GM12878 (cell line): ENCODE results near the gene S100A14. TPM values are rescaled to one million over a fixed set of nuclear protein-coding genes. Genes with fewer than 3 reads are reported as not detected.

Experiments
- ATAC-seq: fragments of 200-7000 bp; cut with Tn5 transposase; 3 replicates; pipeline ENCODE4 v1.9.1; 2020; ENCODE audit warnings: mild to moderate bottlenecking, moderate library complexity
- Bru-seq: library from RNA; stranded (reverse); fragments of 400-500 nt; gene quantifications from one replicate; lab custom pipeline; 2021; lab: Mats Ljungman, UMichigan
- BruChase-seq, 2 experiments: library from RNA; stranded (reverse); fragments of 400-500 nt; gene quantifications; one replicate each; lab custom pipeline; 2021; lab: Mats Ljungman, UMichigan
- BruUV-seq: library from RNA; stranded (reverse); fragments of 400-500 nt; replicated peaks from 2 replicates; lab custom pipeline; 2021; lab: Mats Ljungman, UMichigan
- CTCF ChIA-PET: fragments of 300-600 bp; sonication (Branson Sonifier 250); formaldehyde crosslinking; extraction: SDS; loops from one replicate; lab custom pipeline; 2021; ENCODE audit warnings: inconsistent platforms; lab: Yijun Ruan, JAX
- POLR2A ChIA-PET: fragments of 350-600 bp; formaldehyde crosslinking; extraction: SDS; loops from one replicate; lab custom pipeline; 2021; ENCODE audit warnings: inconsistent platforms; lab: Charles Lee
- RAD21 ChIA-PET: fragments of 300-600 bp; sonication (Branson Sonifier 250); formaldehyde crosslinking; loops from one replicate; lab custom pipeline; 2023; ENCODE audit warnings: antibody characterized with exemption; ENCODE audit not compliant: unreplicated experiment; lab: Charles Lee
- SMC1A ChIA-PET: fragments of 300-600 bp; sonication (Branson Sonifier 250); formaldehyde crosslinking; loops from one replicate; lab custom pipeline; 2023; ENCODE audit not compliant: unreplicated experiment, uncharacterized antibody; lab: Charles Lee
- DNase-seq: peaks from one replicate; pipeline ENCODE4 v3.0.0-alpha.2; 2011; ENCODE audit warnings: low read depth, low spot score
- FAIRE-seq: peaks from 3 replicates; lab custom pipeline; 2011; peaks lifted over from hg19 to GRCh38; lab: Jason Lieb, UNC
- H2AFZ ChIP-seq: 2 replicates; pipeline ENCODE4 v1.6.0; 2011; ENCODE audit warnings: low read depth, low read length, control low read depth; ENCODE audit not compliant: control insufficient read depth
- H3K27ac ChIP-seq: 2 replicates; pipeline ENCODE4 v1.5.1; 2011; ENCODE audit warnings: control low read depth; ENCODE audit not compliant: control insufficient read depth, insufficient read depth
- H3K27me3 ChIP-seq, 2 experiments: replicated peaks in 1 of 2; 2 replicates each; pipeline versions ENCODE4 v1.6.0 to v1.6.1; 2011; ENCODE audit warnings: low read length in 1 of 2; ENCODE audit not compliant: control insufficient read depth in 2 of 2, insufficient read depth in 2 of 2
- H3K36me3 ChIP-seq, 2 experiments: 2 replicates each; pipeline ENCODE4 v1.5.1; 2011; ENCODE audit warnings: low read length in 1 of 2; ENCODE audit not compliant: control insufficient read depth in 2 of 2, insufficient read depth in 2 of 2
- H3K4me1 ChIP-seq: 2 replicates; pipeline ENCODE4 v1.6.1; 2011; ENCODE audit warnings: mild to moderate bottlenecking, low read length, moderate library complexity, mixed read lengths; ENCODE audit not compliant: control insufficient read depth, insufficient read depth
- H3K4me2 ChIP-seq: 2 replicates; pipeline ENCODE4 v1.6.0; 2011; ENCODE audit warnings: control low read depth; ENCODE audit not compliant: control insufficient read depth, insufficient read depth
- H3K4me3 ChIP-seq: fragments of 200-600 bp; sonication (generic); 2 replicates; pipeline ENCODE4 v1.5.1; 2016
- H3K79me2 ChIP-seq: 2 replicates; pipeline ENCODE4 v1.6.0; 2011; ENCODE audit warnings: low read length; ENCODE audit not compliant: control insufficient read depth, insufficient read depth
- H3K9ac ChIP-seq: 2 replicates; pipeline ENCODE4 v1.8.0; 2011; ENCODE audit warnings: low read length, control low read depth, mixed read lengths; ENCODE audit not compliant: control insufficient read depth, insufficient read depth
- H3K9me3 ChIP-seq: replicated peaks from 3 replicates; pipeline ENCODE4 v1.5.1; 2011; ENCODE audit warnings: mild to moderate bottlenecking, low read length; ENCODE audit not compliant: control insufficient read depth, insufficient read depth
- H4K20me1 ChIP-seq: 2 replicates; pipeline ENCODE4 v1.6.0; 2011; ENCODE audit not compliant: control insufficient read depth, insufficient read depth
- BHLHE40 ChIP-seq, 2 experiments: fragments of 450-650 bp in 1 of 2; IDR thresholded peaks; 2 replicates each; pipeline ENCODE4 v1.6.1; 2011 to 2017; ENCODE audit warnings: low read depth in 2 of 2, borderline replicate concordance in 1 of 2, improper control_type of control experiment in 1 of 2, low read length in 1 of 2, mild to moderate bottlenecking in 1 of 2
- CHD1 ChIP-seq: IDR thresholded peaks from 2 replicates; pipeline ENCODE4 v1.6.1; 2012; ENCODE audit warnings: low read depth, low read length, improper control_type of control experiment
- CREB1 ChIP-seq: IDR thresholded peaks from 2 replicates; pipeline ENCODE4 v1.6.1; 2012; ENCODE audit warnings: low read depth, mild to moderate bottlenecking, inconsistent platforms
- FOXM1 ChIP-seq: IDR thresholded peaks from 2 replicates; pipeline ENCODE4 v1.6.1; 2012; ENCODE audit warnings: low read depth, mild to moderate bottlenecking, inconsistent platforms, low read length, moderate library complexity
- NR2C1 ChIP-seq: fragments of 450-650 bp; IDR thresholded peaks from 2 replicates; pipeline ENCODE4 v1.6.1; 2017; ENCODE audit warnings: antibody characterized with exemption, mild to moderate bottlenecking, moderate library complexity
- NR2F1 ChIP-seq: fragments of 450-650 bp; conservative IDR thresholded peaks from 2 replicates; pipeline ENCODE4 v1.6.1; 2017; ENCODE audit warnings: mild to moderate bottlenecking
- WGBS: methylation state at CpG from one replicate; pipeline ENCODE4 v1.1.6; 2016; ENCODE audit warnings: low lambda C conversion rate; ENCODE audit not compliant: insufficient replicate concordance, insufficient coverage; ENCODE audit errors: missing lambda C conversion rate; 5-methylcytosine and 5-hydroxymethylcytosine counted together
- in situ Hi-C: fragments of 300-500 bp; cut with MboI; formaldehyde crosslinking; loops from 9 replicates; pipeline ENCODE4 v1.14.3; 2018; ENCODE audit warnings: mixed read lengths
- intact Hi-C: fragments of 100-400 bp; cut with micrococcal nuclease; formaldehyde crosslinking; loops from one replicate; pipeline ENCODE4 v1.14.2; 2022; ENCODE audit not compliant: unreplicated experiment
- long read RNA-seq, 2 experiments: library from polyadenylated mRNA; unstranded; transcript quantifications; one replicate each; pipeline ENCODE4 v2.0.0, GENCODE V29; 2019 to 2020
- polyA minus RNA-seq, 3 experiments: library from RNA; depleted of rRNA, polyadenylated mRNA; stranded (reverse); fragments of >200 nt; gene quantifications; 2 replicates each; pipeline ENCODE4 v1.2.3, GENCODE V29; 2011
- polyA plus RNA-seq, 11 experiments: library from polyadenylated mRNA; depleted of rRNA in 4 of 11; unstranded in 6 of 11; stranded (reverse) in 5 of 11; fragments of >200 nt; fragmentation: Nextera tagmentation in 4 of 11; fragmentation: Illumina TruSeq in 1 of 11; extraction: Ambion mirVana in 4 of 11; extraction: Trizol in 1 of 11; gene quantifications; 1 replicate in 1 of 11; 2 replicates in 10 of 11; pipeline versions ENCODE4 v1.2.1 to v1.2.3, GENCODE V29; 2011 to 2016; ENCODE audit warnings: inconsistent platforms in 2 of 11, missing spikeins in 2 of 11, low read depth in 1 of 11
- total RNA-seq, 4 experiments: library from RNA; depleted of rRNA in 3 of 4; stranded (reverse); fragments of >200 nt in 3 of 4; fragmentation: Illumina TruSeq in 1 of 4; extraction: Trizol in 1 of 4; gene quantifications; 2 replicates each; pipeline versions ENCODE4 v1.2.1 to v1.2.3, GENCODE V29; 2013 to 2021
- TF ChIP-seq, protein P1 (sequence below): fragments of 450-650 bp; IDR thresholded peaks from 2 replicates; pipeline ENCODE4 v1.6.1; 2017; ENCODE audit warnings: mild to moderate bottlenecking, moderate library complexity

S100A14 gene
- not detected in 2 replicates for total RNA-seq (2013; cell fraction: nucleolus; rRNA removed)
- 0.28 and 0.33 TPM in 2 replicates for total RNA-seq (2014; rRNA removed)
- 0.28 TPM in 1 of 2 replicates, not detected in the other for total RNA-seq (2014; rRNA removed; fragmentation: Illumina TruSeq; extraction: Trizol)
- total RNA-seq (2021) = 0.53 and 0.54 TPM in 2 replicates
- polyA plus RNA-seq (2011; ENCODE audit: low read depth) = not detected
- polyA plus RNA-seq (2011; rRNA removed) = 0.58 and 0.89 TPM in 2 replicates
- polyA plus RNA-seq (2011; cell fraction: cytosol; rRNA removed) = 0.48 and 0.69 TPM in 2 replicates
- 0.15 and 0.29 TPM in 2 replicates for polyA plus RNA-seq (2011; cell fraction: nucleus; rRNA removed)
- polyA plus RNA-seq (2012) = 0.20 and 0.46 TPM in 2 replicates
- 0.35 and 0.46 TPM in 2 replicates for polyA plus RNA-seq (2014; fragmentation: Illumina TruSeq; extraction: Trizol)
- under 1 TPM in 1 of 2 experiments, not detected in 1; 0.20 TPM for polyA plus RNA-seq (2014; fragmentation: Nextera tagmentation; extraction: Ambion mirVana)
- 0.28 and 0.77 TPM in 2 replicates for polyA plus RNA-seq (2014; rRNA removed)
- polyA plus RNA-seq (2016; fragmentation: Nextera tagmentation; extraction: Ambion mirVana) = not detected
- 0.52 TPM in 1 of 2 replicates, not detected in the other for polyA minus RNA-seq (2011; rRNA and poly(A)+ RNA removed)
- not detected in 2 replicates for polyA minus RNA-seq (2011; cell fraction: cytosol; rRNA and poly(A)+ RNA removed)
- polyA minus RNA-seq (2011; cell fraction: nucleus; rRNA and poly(A)+ RNA removed) = not detected in 2 replicates
- Bru-seq, nascent RNA = percentile 29 among the genes with signal in this experiment
- percentile 35 among the genes with signal in this experiment for BruChase-seq, experiment 1, labeled RNA remaining after a 6-hour chase
- percentile 46 among the genes with signal in this experiment for BruChase-seq, experiment 2, labeled RNA remaining after a 2-hour chase
- long read RNA-seq, experiment 1 = 0 reads
- long read RNA-seq, experiment 2, partial matches to known transcripts = 0 of 1 reads
- long read RNA-seq, experiment 2, other reads (novel, unspliced or antisense) = 0 of 1 reads

DNA sequence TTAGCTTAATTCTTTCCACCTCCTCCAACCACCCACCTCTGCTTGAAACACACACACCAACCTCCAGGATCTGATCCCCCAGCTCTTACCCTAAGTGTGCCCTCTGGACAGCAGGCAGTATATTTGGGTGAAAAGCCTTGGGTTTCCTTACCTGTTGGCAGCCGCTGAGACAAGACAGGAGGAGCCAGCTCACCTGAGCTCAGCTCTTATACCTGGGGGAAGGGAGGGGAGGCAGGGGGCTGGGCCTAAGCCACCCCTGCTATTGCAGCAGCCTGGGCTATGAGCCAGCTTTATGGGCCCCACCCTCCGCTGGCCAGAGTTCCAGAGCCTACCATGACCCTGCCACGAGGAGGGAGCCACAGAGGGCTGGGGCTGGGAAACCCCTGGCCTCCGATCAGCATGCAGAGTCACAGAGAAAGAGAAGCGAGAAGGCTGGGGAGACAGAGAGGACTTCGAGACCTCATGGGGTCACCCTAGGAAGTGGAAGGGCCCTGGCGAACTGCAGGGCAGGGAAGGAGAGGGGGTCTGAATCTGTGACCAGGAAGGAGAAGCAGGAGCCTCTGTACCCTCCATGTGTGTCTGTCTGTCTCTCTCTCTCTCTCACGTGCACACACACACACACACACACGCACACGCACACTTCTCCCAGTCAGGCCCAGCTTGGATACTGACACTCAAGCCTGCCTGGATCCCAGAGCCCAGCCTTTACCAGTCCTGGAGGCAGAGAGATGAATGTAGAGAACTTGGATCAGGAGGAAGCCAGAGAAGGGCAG is at the start of gene S100A14:
TSS of gene S100A14 (minus strand) at position 182 of the 773 bp plus-strand sequence. CDS start 467 bp downstream, outside the sequence.
- RAD21 ChIA-PET = interaction anchor here (0.6 to 6.2 kb wide), 9 partner anchors 11 to 106 kb away, joined by 3 to 60 read pairs (median 5); partner anchors contain the start of genes CHTOP and S100A13
- POLR2A ChIA-PET = interaction anchor here (1.3 to 1.4 kb wide), 2 partner anchors 10 to 18 kb away, joined by 4 to 5 read pairs; partner anchors contain the start of gene CHTOP
- Histone ChIP-seq H2AFZ (peak within 1 kb of the TSS; percentile 48), H3K79me2 (no peaks in the 10 kb centered on the region), H3K27me3 (no peaks in the 10 kb centered on the region), H3K4me2 (peak within 1 kb of the TSS; percentile 17; the same call in 1 of the 2 replicates), H3K9me3 (no peaks in the 10 kb centered on the region), H3K4me3 (no peak within 1 kb of the TSS), H3K9ac (no peak within 1 kb of the TSS), H3K27ac (no peak within 1 kb of the TSS; the same call in 1 of the 2 replicates), H3K36me3 (no peaks in the 10 kb centered on the region), H4K20me1 (no peaks in the 10 kb centered on the region), H3K4me1 (peaks cover 14% of the 10 kb centered on the region)
- FAIRE-seq = peak; percentile 38
- no TSS peak for BruUV-seq
- intact Hi-C loops = loop anchor here (2.0 kb wide), 1 partner anchor 106 kb away; no protein-coding TSS in a partner anchor
- TF ChIP-seq CHD1 (no peak), NR2F1 (0 out of 2 replicates have a peak, but pooled peaks have one; percentile 16), FOXM1 (no peak), CREB1 (no peak), NR2C1 (no peak), BHLHE40 (IDR thresholded peaks at IDR 0.05; ENCODE audit: borderline replicate concordance in 1 of 2, low read depth in 2 of 2, low read length in 1 of 2) (peak in 1 of 2 experiments; percentile 78; a peak in 2 of 4 replicates)
- TF ChIP-seq, protein P1, sequence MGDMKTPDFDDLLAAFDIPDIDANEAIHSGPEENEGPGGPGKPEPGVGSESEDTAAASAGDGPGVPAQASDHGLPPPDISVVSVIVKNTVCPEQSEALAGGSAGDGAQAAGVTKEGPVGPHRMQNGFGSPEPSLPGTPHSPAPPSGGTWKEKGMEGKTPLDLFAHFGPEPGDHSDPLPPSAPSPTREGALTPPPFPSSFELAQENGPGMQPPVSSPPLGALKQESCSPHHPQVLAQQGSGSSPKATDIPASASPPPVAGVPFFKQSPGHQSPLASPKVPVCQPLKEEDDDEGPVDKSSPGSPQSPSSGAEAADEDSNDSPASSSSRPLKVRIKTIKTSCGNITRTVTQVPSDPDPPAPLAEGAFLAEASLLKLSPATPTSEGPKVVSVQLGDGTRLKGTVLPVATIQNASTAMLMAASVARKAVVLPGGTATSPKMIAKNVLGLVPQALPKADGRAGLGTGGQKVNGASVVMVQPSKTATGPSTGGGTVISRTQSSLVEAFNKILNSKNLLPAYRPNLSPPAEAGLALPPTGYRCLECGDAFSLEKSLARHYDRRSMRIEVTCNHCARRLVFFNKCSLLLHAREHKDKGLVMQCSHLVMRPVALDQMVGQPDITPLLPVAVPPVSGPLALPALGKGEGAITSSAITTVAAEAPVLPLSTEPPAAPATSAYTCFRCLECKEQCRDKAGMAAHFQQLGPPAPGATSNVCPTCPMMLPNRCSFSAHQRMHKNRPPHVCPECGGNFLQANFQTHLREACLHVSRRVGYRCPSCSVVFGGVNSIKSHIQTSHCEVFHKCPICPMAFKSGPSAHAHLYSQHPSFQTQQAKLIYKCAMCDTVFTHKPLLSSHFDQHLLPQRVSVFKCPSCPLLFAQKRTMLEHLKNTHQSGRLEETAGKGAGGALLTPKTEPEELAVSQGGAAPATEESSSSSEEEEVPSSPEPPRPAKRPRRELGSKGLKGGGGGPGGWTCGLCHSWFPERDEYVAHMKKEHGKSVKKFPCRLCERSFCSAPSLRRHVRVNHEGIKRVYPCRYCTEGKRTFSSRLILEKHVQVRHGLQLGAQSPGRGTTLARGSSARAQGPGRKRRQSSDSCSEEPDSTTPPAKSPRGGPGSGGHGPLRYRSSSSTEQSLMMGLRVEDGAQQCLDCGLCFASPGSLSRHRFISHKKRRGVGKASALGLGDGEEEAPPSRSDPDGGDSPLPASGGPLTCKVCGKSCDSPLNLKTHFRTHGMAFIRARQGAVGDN = peak; percentile 74
- CTCF ChIA-PET = interaction anchor here (0.8 to 7.8 kb wide), 13 partner anchors 12 to 371 kb away, joined by 3 to 106 read pairs (median 6); partner anchors contain the start of genes S100A1 and S100A13
- 40% methylated on average over 10 of the region's 10 CpGs for WGBS
- SMC1A ChIA-PET = interaction anchor here (0.7 to 5.0 kb wide), 12 partner anchors 9 to 96 kb away, joined by 3 to 36 read pairs (median 4); partner anchors contain the start of genes S100A1 and S100A13
- DNase-seq = no peak
- in situ Hi-C loops = no loop called here
- peak; percentile 50 for ATAC-seq
